ENCODE measurements around the gene STXBP6. TPM values are rescaled to one million over a fixed set of nuclear protein-coding genes. Genes with fewer than 3 reads are reported as not detected.

STXBP6 gene
- total RNA-seq, 1 experiment from 2014 or later = 5.3 TPM

DNA sequence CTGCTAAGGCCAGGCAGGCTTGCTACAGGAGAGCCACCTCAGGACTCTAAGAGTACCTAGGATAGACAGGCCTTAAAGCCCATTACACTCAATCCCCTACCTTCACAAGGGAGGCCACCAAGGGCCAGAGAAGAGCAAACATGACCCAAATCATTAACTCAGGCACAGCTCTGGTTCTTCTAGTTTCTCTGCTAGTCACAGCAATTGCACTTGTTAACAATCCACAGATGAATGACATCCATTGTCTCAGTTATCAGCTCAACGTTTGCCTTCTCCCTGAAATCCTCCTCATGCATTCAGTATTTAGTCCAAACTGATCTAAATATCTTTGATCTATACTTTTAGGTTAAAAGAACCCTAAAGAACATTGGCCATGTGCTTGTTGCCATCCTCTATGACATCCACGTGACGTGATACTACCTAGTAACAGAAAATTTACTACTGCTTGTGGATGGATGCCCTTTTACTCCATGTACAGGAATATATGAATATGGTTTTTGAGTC lies 164.5 kb downstream of the STXBP6 start:
- no peaks in the 10 kb centered on the region for H3K36me3 ChIP-seq (ENCODE audit: insufficient read depth, low read length, poor library complexity, severe bottlenecking)
- no peak for DNase-seq (ENCODE audit: low spot score)
- CTCF ChIA-PET = no interaction called here
- no peak overlapping the region for H3K4me3 ChIP-seq (ENCODE audit: low read depth, low read length, poor library complexity, severe bottlenecking)
- H3K9me3 ChIP-seq (ENCODE audit: low read depth, low read length, poor library complexity, severe bottlenecking) = no peaks in the 10 kb centered on the region
- no TSS peak for BruUV-seq (replicated peaks)
- no peak overlapping the region for H3K27ac ChIP-seq (ENCODE audit: low read depth, low read length, poor library complexity, severe bottlenecking)
- TF ChIP-seq EZH2 (IDR thresholded peaks at IDR 0.05; ENCODE audit: borderline replicate concordance, low read depth, low read length, poor library complexity, severe bottlenecking) = no peak
- TF ChIP-seq, protein P1, sequence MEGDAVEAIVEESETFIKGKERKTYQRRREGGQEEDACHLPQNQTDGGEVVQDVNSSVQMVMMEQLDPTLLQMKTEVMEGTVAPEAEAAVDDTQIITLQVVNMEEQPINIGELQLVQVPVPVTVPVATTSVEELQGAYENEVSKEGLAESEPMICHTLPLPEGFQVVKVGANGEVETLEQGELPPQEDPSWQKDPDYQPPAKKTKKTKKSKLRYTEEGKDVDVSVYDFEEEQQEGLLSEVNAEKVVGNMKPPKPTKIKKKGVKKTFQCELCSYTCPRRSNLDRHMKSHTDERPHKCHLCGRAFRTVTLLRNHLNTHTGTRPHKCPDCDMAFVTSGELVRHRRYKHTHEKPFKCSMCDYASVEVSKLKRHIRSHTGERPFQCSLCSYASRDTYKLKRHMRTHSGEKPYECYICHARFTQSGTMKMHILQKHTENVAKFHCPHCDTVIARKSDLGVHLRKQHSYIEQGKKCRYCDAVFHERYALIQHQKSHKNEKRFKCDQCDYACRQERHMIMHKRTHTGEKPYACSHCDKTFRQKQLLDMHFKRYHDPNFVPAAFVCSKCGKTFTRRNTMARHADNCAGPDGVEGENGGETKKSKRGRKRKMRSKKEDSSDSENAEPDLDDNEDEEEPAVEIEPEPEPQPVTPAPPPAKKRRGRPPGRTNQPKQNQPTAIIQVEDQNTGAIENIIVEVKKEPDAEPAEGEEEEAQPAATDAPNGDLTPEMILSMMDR (conservative IDR thresholded peaks at IDR 0.05; ENCODE audit: low read depth, low read length) = no peak
- intact Hi-C loops (cut with micrococcal nuclease; ENCODE audit: unreplicated experiment) = no loop called here
- no peaks in the 10 kb centered on the region for H3K4me1 ChIP-seq (ENCODE audit: insufficient read depth, low read length, poor library complexity, severe bottlenecking)
- POLR2A ChIA-PET (ENCODE audit: low non-redundant PET) = no interaction called here
- no peaks in the 10 kb centered on the region for H3K27me3 ChIP-seq (replicated peaks; ENCODE audit: insufficient read depth, low read depth, low read length, poor library complexity)

DNA sequence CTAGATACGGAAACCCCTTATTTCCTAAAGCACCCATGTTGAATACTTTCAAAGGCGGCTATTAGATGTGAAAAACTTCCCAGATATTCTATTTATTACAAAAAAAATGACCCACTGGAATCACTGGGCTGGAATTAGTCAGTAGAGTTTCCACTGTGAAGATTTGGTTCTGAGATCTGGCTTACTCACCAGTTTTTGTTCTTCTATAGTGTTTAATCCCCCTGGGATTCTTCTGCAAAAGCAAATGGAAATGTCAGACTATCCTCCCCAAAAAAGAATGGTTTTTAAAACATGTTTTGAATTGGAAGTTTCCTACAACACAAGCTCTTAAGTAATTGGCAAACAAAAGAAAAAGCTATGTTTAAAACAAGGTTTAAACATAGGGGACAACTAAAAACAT lies 166.4 kb downstream of the STXBP6 start:
- H3K36me3 ChIP-seq (ENCODE audit: insufficient read depth, low read length, poor library complexity, severe bottlenecking) = no peaks in the 10 kb centered on the region
- no TSS peak for BruUV-seq (replicated peaks)
- DNase-seq (ENCODE audit: low spot score) = peak; percentile 15
- ChIA-PET POLR2A (ENCODE audit: low non-redundant PET) (no interaction called here), CTCF (no interaction called here)
- TF ChIP-seq EZH2 (IDR thresholded peaks at IDR 0.05; ENCODE audit: borderline replicate concordance, low read depth, low read length, poor library complexity, severe bottlenecking) = no peak
- TF ChIP-seq, protein P1 (conservative IDR thresholded peaks at IDR 0.05; ENCODE audit: low read depth, low read length) = no peak
- intact Hi-C loops (cut with micrococcal nuclease; ENCODE audit: unreplicated experiment) = no loop called here
- no peaks in the 10 kb centered on the region for H3K9me3 ChIP-seq (ENCODE audit: low read depth, low read length, poor library complexity, severe bottlenecking)
- no peaks in the 10 kb centered on the region for H3K4me1 ChIP-seq (ENCODE audit: insufficient read depth, low read length, poor library complexity, severe bottlenecking)
- no peak overlapping the region for H3K27ac ChIP-seq (ENCODE audit: low read depth, low read length, poor library complexity, severe bottlenecking)
- H3K27me3 ChIP-seq (replicated peaks; ENCODE audit: insufficient read depth, low read depth, low read length, poor library complexity) = no peaks in the 10 kb centered on the region
- no peak overlapping the region for H3K4me3 ChIP-seq (ENCODE audit: low read depth, low read length, poor library complexity, severe bottlenecking)

DNA sequence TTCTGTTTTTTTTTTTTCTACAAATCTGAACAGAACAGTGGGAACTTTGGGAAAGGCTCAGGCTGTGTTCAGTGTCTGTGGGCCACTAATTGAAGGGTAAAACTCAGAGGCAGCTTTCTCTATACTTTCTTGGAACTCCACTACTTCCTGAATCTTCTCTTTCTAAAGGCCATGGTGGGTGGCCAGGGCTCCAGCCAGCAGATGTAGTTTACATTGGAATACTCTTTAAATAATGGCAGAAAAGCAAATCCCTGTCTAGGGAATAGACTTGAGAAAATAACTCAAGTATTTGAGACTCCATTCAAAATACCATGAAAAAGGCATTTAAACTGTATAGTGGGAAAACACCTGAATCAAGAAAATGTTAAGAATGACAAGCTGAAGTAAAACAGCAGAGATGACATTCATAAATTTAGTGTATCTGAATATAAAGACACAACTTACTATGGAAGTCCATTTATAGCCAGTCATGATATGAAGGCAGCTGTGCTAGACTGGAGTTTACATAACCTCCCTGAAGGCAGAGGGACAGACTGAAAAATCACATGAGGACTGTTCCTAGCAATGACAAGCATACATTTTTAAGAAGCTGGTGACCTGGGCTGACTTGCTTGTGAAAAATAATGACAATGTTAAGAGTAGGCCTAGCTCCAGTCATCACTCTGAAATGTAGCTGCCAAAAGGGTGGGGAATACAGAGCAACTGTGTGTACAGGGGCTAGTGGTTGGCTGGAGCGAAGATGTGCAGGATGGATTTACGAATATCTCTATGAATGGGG lies 168.6 kb downstream of the STXBP6 start:
- no peaks in the 10 kb centered on the region for H3K36me3 ChIP-seq (ENCODE audit: insufficient read depth, low read length, poor library complexity, severe bottlenecking)
- no peaks in the 10 kb centered on the region for H3K4me1 ChIP-seq (ENCODE audit: insufficient read depth, low read length, poor library complexity, severe bottlenecking)
- intact Hi-C loops (cut with micrococcal nuclease; ENCODE audit: unreplicated experiment) = no loop called here
- BruUV-seq (replicated peaks) = no TSS peak
- no peak for DNase-seq (ENCODE audit: low spot score)
- ChIA-PET CTCF (no interaction called here), POLR2A (ENCODE audit: low non-redundant PET) (no interaction called here)
- no peaks in the 10 kb centered on the region for H3K9me3 ChIP-seq (ENCODE audit: low read depth, low read length, poor library complexity, severe bottlenecking)
- no peak overlapping the region for H3K4me3 ChIP-seq (ENCODE audit: low read depth, low read length, poor library complexity, severe bottlenecking)
- TF ChIP-seq, protein P1 (conservative IDR thresholded peaks at IDR 0.05; ENCODE audit: low read depth, low read length) = no peak
- TF ChIP-seq EZH2 (IDR thresholded peaks at IDR 0.05; ENCODE audit: borderline replicate concordance, low read depth, low read length, poor library complexity, severe bottlenecking) = no peak
- no peaks in the 10 kb centered on the region for H3K27me3 ChIP-seq (replicated peaks; ENCODE audit: insufficient read depth, low read depth, low read length, poor library complexity)
- H3K27ac ChIP-seq (ENCODE audit: low read depth, low read length, poor library complexity, severe bottlenecking) = no peak overlapping the region
